Measurements from ENCODE around the gene POM121.
"Not testable (repeated sequence)": the region's sequence is repeated elsewhere in the genome, so short reads cannot be mapped to it uniquely, and the experiment has no call there.

POM121 gene

GRCh38 chr7:72950432-72950831 is 25.5 kb downstream of the POM121 start:
- FAIRE-seq, result not testable (repeated sequence)

- FAIRE-seq, result not testable (repeated sequence)
Measured at GRCh38 chr7:72953901-72954562, 29.1 kb downstream of the POM121 start.

- not testable (repeated sequence) for FAIRE-seq
Measured at GRCh38 chr7:72954563-72955198, 29.8 kb downstream of the POM121 start.

GRCh38 chr7:72960029-72960428 is 35.1 kb downstream of the POM121 start:
- FAIRE-seq, result not testable (repeated sequence)

GRCh38 chr7:72960626-72961345 is 35.9 kb downstream of the POM121 start:
- not testable (repeated sequence) for FAIRE-seq

GRCh38 chr7:72961346-72961650 is 36.4 kb downstream of the POM121 start:
- FAIRE-seq, result not testable (repeated sequence)

GRCh38 chr7:72963056-72963455 is 38.2 kb downstream of the POM121 start:
- FAIRE-seq, result not testable (repeated sequence)

- not testable (repeated sequence) for FAIRE-seq
Measured at GRCh38 chr7:72965186-72965975, 40.5 kb downstream of the POM121 start.

GRCh38 chr7:72966892-72967291 is 42.0 kb downstream of the POM121 start:
- not testable (repeated sequence) for FAIRE-seq

GRCh38 chr7:72968980-72969516 is 44.2 kb downstream of the POM121 start, which contains the start of gene TRIM74:
Gene TRIM74 (minus strand): TSS chr7:72969466. CDS start chr7:72966157, 3,309 bp downstream.
- FAIRE-seq, result not testable (repeated sequence)

GRCh38 chr7:72969688-72970087 is 44.8 kb downstream of the POM121 start:
- not testable (repeated sequence) for FAIRE-seq

- FAIRE-seq, result not testable (repeated sequence)
Measured at GRCh38 chr7:72971505-72971904, 46.6 kb downstream of the POM121 start.

- not testable (repeated sequence) for FAIRE-seq
Measured at GRCh38 chr7:72974781-72975180, 49.9 kb downstream of the POM121 start.

- FAIRE-seq, result not testable (repeated sequence)
Measured at GRCh38 chr7:72975656-72976286, 50.9 kb downstream of the POM121 start.

- not testable (repeated sequence) for FAIRE-seq
Measured at GRCh38 chr7:72976434-72976833, 51.5 kb downstream of the POM121 start.

- FAIRE-seq, result not testable (repeated sequence)
Measured at GRCh38 chr7:72980382-72980781, 55.5 kb downstream of the POM121 start.

- not testable (repeated sequence) for FAIRE-seq
Measured at GRCh38 chr7:72982084-72982483, 57.2 kb downstream of the POM121 start.

GRCh38 chr7:72990146-72990913 is 65.4 kb downstream of the POM121 start:
- not testable (repeated sequence) for FAIRE-seq

- FAIRE-seq, result not testable (repeated sequence)
Measured at GRCh38 chr7:72995484-72995883, 70.6 kb downstream of the POM121 start.

GRCh38 chr7:72997447-72997846 is 72.6 kb downstream of the POM121 start:
- not testable (repeated sequence) for FAIRE-seq

- not testable (repeated sequence) for FAIRE-seq
Measured at GRCh38 chr7:72997887-72998468, 73.1 kb downstream of the POM121 start.

Measured in A204.1 (cell line).